DND-41 (cell line): ENCODE results near the gene CDH23.
A peak's percentile ranks its signal among the peaks of the same experiment; 100 is the strongest.

Experiments
- ATAC-seq: fragments of 200-7000 bp; cut with Tn5 transposase; 3 replicates; pipeline ENCODE4 v1.9.1; 2021; ENCODE audit warnings: low read depth; ENCODE audit not compliant: insufficient read depth
- DNase-seq: peaks from one replicate; pipeline ENCODE4 v3.0.0-alpha.2; 2020
- H2AFZ ChIP-seq: 2 replicates; pipeline ENCODE4 v1.6.0; 2012; ENCODE audit warnings: low read depth, low read length
- H3K27ac ChIP-seq: 2 replicates; pipeline ENCODE4 v1.5.1; 2012; ENCODE audit warnings: low read length, inconsistent platforms
- H3K27me3 ChIP-seq: fragments of 200-600 bp; sonication (generic); 2 replicates; pipeline ENCODE4 v1.6.0; 2012; ENCODE audit warnings: low read length, mild to moderate bottlenecking, inconsistent platforms; ENCODE audit not compliant: insufficient read depth, poor library complexity
- H3K36me3 ChIP-seq: 2 replicates; pipeline ENCODE4 v1.5.1; 2012; ENCODE audit warnings: low read length, inconsistent platforms; ENCODE audit not compliant: insufficient read depth
- H3K4me1 ChIP-seq: 2 replicates; pipeline ENCODE4 v1.5.1; 2012; ENCODE audit warnings: mild to moderate bottlenecking, low read length; ENCODE audit not compliant: insufficient read depth
- H3K4me2 ChIP-seq: 2 replicates; pipeline ENCODE4 v1.6.0; 2012; ENCODE audit warnings: mild to moderate bottlenecking, moderate library complexity, low read length, inconsistent platforms; ENCODE audit not compliant: insufficient read depth
- H3K4me3 ChIP-seq, 2 experiments: fragments of 200-600 bp in 1 of 2; shearing (Covaris generic) in 1 of 2; 2 replicates each; pipeline ENCODE4 v1.5.1; 2012 to 2016; ENCODE audit warnings: inconsistent platforms in 2 of 2, low read length in 2 of 2, mild to moderate bottlenecking in 2 of 2, low read depth in 1 of 2, moderate library complexity in 1 of 2
- H3K79me2 ChIP-seq: 2 replicates; pipeline ENCODE4 v1.6.0; 2012; ENCODE audit warnings: low read length, inconsistent platforms; ENCODE audit not compliant: insufficient read depth
- H3K9ac ChIP-seq: 2 replicates; pipeline ENCODE4 v1.6.0; 2012; ENCODE audit warnings: low read depth, mild to moderate bottlenecking, inconsistent platforms, low read length, moderate library complexity
- H3K9me3 ChIP-seq: 2 replicates; pipeline ENCODE4 v1.5.1; 2012; ENCODE audit warnings: low read length, moderate library complexity, mild to moderate bottlenecking, inconsistent platforms; ENCODE audit not compliant: insufficient read depth, severe bottlenecking
- H4K20me1 ChIP-seq: 2 replicates; pipeline ENCODE4 v1.6.0; 2012; ENCODE audit warnings: low read length; ENCODE audit not compliant: insufficient read depth
- CTCF ChIP-seq: IDR thresholded peaks from 2 replicates; pipeline ENCODE4 v1.5.1; 2012; ENCODE audit warnings: borderline replicate concordance, low read length, moderate library complexity, mild to moderate bottlenecking; ENCODE audit not compliant: poor library complexity, severe bottlenecking; ENCODE audit errors: extremely low read depth
- EZH2 ChIP-seq: IDR thresholded peaks from 3 replicates; pipeline ENCODE4 v1.6.1; 2012; ENCODE audit warnings: borderline replicate concordance, low read depth, mild to moderate bottlenecking, moderate library complexity, low read length, inconsistent platforms; ENCODE audit not compliant: severe bottlenecking

The CDH23 gene

DNA sequence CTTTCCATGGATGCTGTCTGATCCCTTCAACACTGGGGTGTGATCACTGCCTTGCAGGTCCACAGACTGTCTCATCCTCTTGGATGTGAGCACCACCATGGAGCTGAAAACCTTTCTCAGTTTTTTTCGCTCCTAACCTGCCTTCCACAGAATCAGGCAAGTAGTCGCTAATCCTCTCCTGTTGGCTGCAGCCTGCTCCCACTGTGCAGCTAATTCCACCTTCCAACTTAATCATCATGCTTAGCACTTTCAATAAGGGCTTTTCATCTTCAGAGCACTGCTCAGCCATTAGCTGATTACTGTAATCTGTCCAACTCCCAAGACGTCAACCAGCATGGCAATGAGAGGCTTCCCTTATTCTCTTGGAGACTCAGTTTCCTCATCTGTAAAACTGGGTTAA is 15.1 kb upstream of the CDH23 start:
- Histone ChIP-seq H2AFZ (no peak overlapping the region), H3K27ac (no peak overlapping the region), H3K4me1 (peaks cover 9% of the 10 kb centered on the region; the same call in 1 of the 2 replicates), H4K20me1 (no peaks in the 10 kb centered on the region), H3K9me3 (no peaks in the 10 kb centered on the region), H3K4me2 (no peak overlapping the region), H3K36me3 (no peaks in the 10 kb centered on the region), H3K79me2 (no peaks in the 10 kb centered on the region), H3K9ac (no peak overlapping the region), H3K4me3 (no peak overlapping the region), H3K27me3 (peaks cover 44% of the 10 kb centered on the region)
- TF ChIP-seq EZH2, result no peak
- no peak for DNase-seq
- ATAC-seq, result no peak

- DNase-seq (no peak), ATAC-seq (no peak)
- H3K4me3 ChIP-seq, result no peak overlapping the region
- H3K4me2 ChIP-seq, result no peak overlapping the region
- H3K27ac ChIP-seq, result no peak overlapping the region
- H3K9ac ChIP-seq, result no peak overlapping the region
- peaks cover 41% of the 10 kb centered on the region for H3K27me3 ChIP-seq
- no peaks in the 10 kb centered on the region for H3K9me3 ChIP-seq
- H4K20me1 ChIP-seq, result no peaks in the 10 kb centered on the region
- TF ChIP-seq EZH2 (no peak), CTCF (no peak)
- H3K4me1 ChIP-seq, result peaks cover 6% of the 10 kb centered on the region; the same call in 1 of the 2 replicates
- H3K79me2 ChIP-seq, result no peaks in the 10 kb centered on the region
- H3K36me3 ChIP-seq, result no peaks in the 10 kb centered on the region
- H2AFZ ChIP-seq, result no peak overlapping the region
Measured at GRCh38 chr10:71382028-71382427, 14.7 kb upstream of the CDH23 start.

DNA sequence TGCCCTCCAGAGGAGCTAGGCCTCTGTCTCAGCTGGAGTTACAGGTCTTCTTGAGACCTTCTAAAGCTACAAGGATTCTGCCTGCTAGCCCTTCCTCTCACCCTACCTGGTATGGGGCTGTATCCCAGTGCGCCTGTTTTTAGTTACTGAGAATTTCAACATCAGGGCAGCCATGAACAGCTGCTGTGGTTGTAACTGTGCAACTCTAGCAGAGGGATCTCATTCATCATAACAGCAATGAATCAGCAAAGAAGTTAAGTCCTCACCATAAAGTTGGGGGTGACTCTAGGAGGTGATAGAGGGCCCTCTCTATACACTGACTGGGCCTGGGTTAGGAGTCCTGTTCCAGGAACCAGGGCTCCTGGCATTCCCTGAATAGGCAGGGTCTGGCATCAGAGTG is 14.0 kb upstream of the CDH23 start:
- H3K79me2 ChIP-seq, result no peaks in the 10 kb centered on the region
- H3K9me3 ChIP-seq, result no peaks in the 10 kb centered on the region
- no peak for DNase-seq
- no peak overlapping the region for H2AFZ ChIP-seq
- no peak overlapping the region for H3K4me3 ChIP-seq
- H4K20me1 ChIP-seq, result no peaks in the 10 kb centered on the region
- no peak overlapping the region for H3K9ac ChIP-seq
- TF ChIP-seq EZH2 (no peak), CTCF (no peak)
- no peaks in the 10 kb centered on the region for H3K36me3 ChIP-seq
- H3K4me1 ChIP-seq, result 0 out of 2 replicates have a peak, but pooled peaks cover under 1% of the 10 kb centered on the region
- no peak overlapping the region for H3K27ac ChIP-seq
- no peak for ATAC-seq
- no peak overlapping the region for H3K4me2 ChIP-seq
- H3K27me3 ChIP-seq, result peaks cover 34% of the 10 kb centered on the region

DNA sequence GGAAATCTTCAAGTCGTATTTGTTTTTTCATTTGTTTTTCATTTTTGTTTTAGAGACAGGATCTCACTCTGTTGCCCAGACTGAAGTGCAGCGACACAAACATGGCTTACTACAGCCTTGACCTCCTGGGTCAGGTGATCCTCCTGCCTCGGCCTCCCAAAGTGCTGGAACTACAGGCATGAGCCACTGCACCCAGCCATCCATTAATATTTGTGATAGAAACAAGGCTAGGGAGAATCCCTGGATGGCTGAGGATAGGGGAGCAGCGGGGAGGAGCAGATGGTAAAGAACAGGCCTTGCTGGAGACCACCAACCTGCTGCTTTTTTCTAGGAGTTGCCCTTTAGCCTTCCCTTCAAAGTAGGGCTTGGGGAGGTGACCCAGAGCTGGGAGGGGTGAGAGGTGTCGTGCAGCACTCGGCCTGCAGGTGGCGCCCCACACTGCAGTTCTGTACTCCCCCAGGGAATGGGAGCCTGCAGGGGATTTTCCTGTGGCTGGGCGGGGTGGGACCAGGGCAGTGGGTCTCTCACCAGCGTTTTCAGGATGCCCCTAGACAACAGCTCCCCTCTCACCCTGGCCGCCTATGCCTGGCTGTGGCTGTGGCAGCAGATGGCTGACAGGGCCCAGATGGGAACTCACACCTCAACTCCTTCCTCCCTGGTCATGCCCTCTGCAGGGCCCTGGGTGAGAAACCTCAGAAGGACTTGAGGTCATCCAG is 12.6 kb upstream of the CDH23 start:
- no peaks in the 10 kb centered on the region for H3K79me2 ChIP-seq
- H3K36me3 ChIP-seq, result no peaks in the 10 kb centered on the region
- DNase-seq (peak; percentile 74), ATAC-seq (peak; percentile 97)
- no peak overlapping the region for H3K9ac ChIP-seq
- H2AFZ ChIP-seq, result no peak overlapping the region
- H3K27me3 ChIP-seq, result peaks cover 27% of the 10 kb centered on the region
- no peak overlapping the region for H3K27ac ChIP-seq
- H4K20me1 ChIP-seq, result no peaks in the 10 kb centered on the region
- H3K4me3 ChIP-seq, result no peak overlapping the region
- TF ChIP-seq EZH2 (no peak), CTCF (peak; percentile 97)
- H3K9me3 ChIP-seq, result no peaks in the 10 kb centered on the region
- no peaks in the 10 kb centered on the region for H3K4me1 ChIP-seq
- H3K4me2 ChIP-seq, result no peak overlapping the region
